HG02885 (cell line): ENCODE results near the gene ACAA1.
"Not testable (repeated sequence)": the region's sequence is repeated elsewhere in the genome, so short reads cannot be mapped to it uniquely, and the experiment has no call there.

Experiments
- ATAC-seq: cut with Tn5 transposase; IDR thresholded peaks from one replicate; pipeline ENCODE4 v1.9.1; 2021; ENCODE audit warnings: mild to moderate bottlenecking; ENCODE audit not compliant: unreplicated experiment, poor library complexity

ACAA1 gene

GRCh38 chr3:38136777-38137614 is at the start of gene ACAA1:
Gene ACAA1 (minus strand): TSS chr3:38137127. CDS start chr3:38137035, 92 bp downstream.
- peak; percentile 90 for ATAC-seq

GRCh38 chr3:38177181-38177580 is 40.3 kb upstream of the ACAA1 start:
- no peak for ATAC-seq

- peak; percentile 50 for ATAC-seq
These were observed 37.0 kb upstream of the ACAA1 start for GRCh38 chr3:38173834-38174418.

GRCh38 chr3:38171622-38172021 is 34.7 kb upstream of the ACAA1 start:
- no peak for ATAC-seq

- ATAC-seq: no peak
These were observed 33.8 kb upstream of the ACAA1 start for GRCh38 chr3:38170722-38171121.

GRCh38 chr3:38169027-38169317 is 32.0 kb upstream of the ACAA1 start:
- ATAC-seq: no peak

GRCh38 chr3:38168151-38169026 is 31.5 kb upstream of the ACAA1 start:
- ATAC-seq: no peak

- no peak for ATAC-seq
These were observed 30.7 kb upstream of the ACAA1 start for GRCh38 chr3:38167591-38167990.

- ATAC-seq: no peak
These were observed 28.9 kb upstream of the ACAA1 start for GRCh38 chr3:38165722-38166387.

GRCh38 chr3:38164952-38165721 is 28.2 kb upstream of the ACAA1 start, which contains the start of gene OXSR1:
Gene OXSR1 (plus strand): TSS chr3:38165537. CDS start chr3:38165877, 340 bp downstream.
- peak; percentile 88 for ATAC-seq

GRCh38 chr3:38164643-38164951 is 27.7 kb upstream of the ACAA1 start:
- peak; percentile 13 for ATAC-seq

GRCh38 chr3:38163841-38164642 is 27.1 kb upstream of the ACAA1 start:
- ATAC-seq: no peak

- ATAC-seq: no peak
These were observed 26.4 kb upstream of the ACAA1 start for GRCh38 chr3:38163117-38163840.

GRCh38 chr3:38160704-38161103 is 23.8 kb upstream of the ACAA1 start:
- not testable (repeated sequence) for ATAC-seq

- no peak for ATAC-seq
These were observed 21.5 kb upstream of the ACAA1 start for GRCh38 chr3:38158472-38158871.

GRCh38 chr3:38157595-38157994 is 20.7 kb upstream of the ACAA1 start:
- no peak for ATAC-seq

GRCh38 chr3:38157117-38157516 is 20.2 kb upstream of the ACAA1 start:
- no peak for ATAC-seq

- ATAC-seq: no peak
These were observed 18.9 kb upstream of the ACAA1 start for GRCh38 chr3:38155825-38156224.
